ENCODE data around the gene DES.

GRCh38 chr2:219458996-219459395, 40.8 kb downstream of the DES start:
- no peak for TF ChIP-seq SIN3A (IDR thresholded peaks at IDR 0.05; ENCODE audit: borderline replicate concordance, insufficient read depth, low read length)
- no peak for TF ChIP-seq POLR2AphosphoS5 (IDR thresholded peaks at IDR 0.05; ENCODE audit: low read depth, low read length)
- no peak for TF ChIP-seq REST (IDR thresholded peaks at IDR 0.05; ENCODE audit: insufficient read depth in 1 of 2, low read depth in 2 of 2, low read length in 2 of 2)
- no peak for TF ChIP-seq TAF1 (IDR thresholded peaks at IDR 0.05; ENCODE audit: borderline replicate concordance, insufficient read depth, low read length)
- no peak for TF ChIP-seq FOXP2 (optimal IDR thresholded peaks at IDR 0.05; ENCODE audit: borderline replicate concordance, extremely low read depth, extremely low read length, insufficient read depth)

All from PFSK-1 (cell line).